Activated CD8-positive, alpha-beta memory T cell treated with anti-CD3 and anti-CD28 coated beads, Interleukin-2, amount 50 U/mL, for 24 hours (primary cell): ENCODE measurements around the gene MEAF6.
A peak's percentile ranks its signal among the peaks of the same experiment; 100 is the strongest.
"Not testable (repeated sequence)": the region's sequence is repeated elsewhere in the genome, so short reads cannot be mapped to it uniquely, and the experiment has no call there.

Experiments
- DNase-seq: peaks from one replicate; pipeline ENCODE4 v3.0.0-alpha.2; 2020; ENCODE audit errors: extremely low read depth

Gene MEAF6

DNA sequence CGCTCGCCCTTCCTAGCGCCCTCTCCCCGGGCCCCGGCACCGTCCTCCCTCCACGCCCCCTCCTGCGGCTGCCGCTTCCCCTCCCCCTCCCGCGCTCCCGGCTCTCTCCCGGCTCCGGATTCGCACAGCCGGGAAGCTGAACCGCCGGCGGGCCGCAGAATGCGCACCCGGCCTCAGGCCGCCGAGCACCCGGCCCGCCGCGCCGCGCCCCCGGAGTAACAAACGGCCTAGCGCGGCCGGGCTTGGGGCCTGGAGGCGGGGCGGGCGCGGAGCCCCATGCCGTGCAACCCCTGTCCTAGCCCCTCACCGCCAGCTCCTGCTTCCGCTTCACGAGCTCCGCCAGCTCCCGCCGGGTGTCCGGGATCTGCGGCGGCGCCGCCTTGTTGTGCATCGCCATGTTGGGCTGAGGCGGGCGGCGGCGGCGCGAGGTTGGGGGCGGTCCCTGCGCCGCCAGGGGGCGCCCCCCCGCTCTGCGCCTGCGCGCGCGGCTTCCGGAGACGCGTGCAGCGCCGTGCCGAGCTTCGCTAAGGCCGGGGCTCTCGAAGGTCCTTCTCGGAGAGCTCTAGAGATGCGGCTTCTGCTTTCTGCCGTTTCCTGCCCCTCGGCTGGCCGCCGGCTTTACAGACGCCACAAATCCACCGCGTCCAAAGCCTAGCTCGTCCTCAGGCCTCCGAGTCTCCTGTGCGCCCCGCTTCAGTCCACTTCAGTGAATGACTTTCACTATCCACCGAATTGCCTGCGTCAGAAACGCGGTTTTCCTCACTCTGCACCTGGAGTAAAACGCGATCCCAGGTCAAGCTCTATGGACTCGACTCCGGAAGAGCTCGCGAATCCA lies at the start of gene MEAF6:
TSS of gene MEAF6 (minus strand) at position 417 of the 835 bp plus-strand sequence. CDS start at position 397, 20 bp downstream.
- peak; percentile 26 for DNase-seq

DNA sequence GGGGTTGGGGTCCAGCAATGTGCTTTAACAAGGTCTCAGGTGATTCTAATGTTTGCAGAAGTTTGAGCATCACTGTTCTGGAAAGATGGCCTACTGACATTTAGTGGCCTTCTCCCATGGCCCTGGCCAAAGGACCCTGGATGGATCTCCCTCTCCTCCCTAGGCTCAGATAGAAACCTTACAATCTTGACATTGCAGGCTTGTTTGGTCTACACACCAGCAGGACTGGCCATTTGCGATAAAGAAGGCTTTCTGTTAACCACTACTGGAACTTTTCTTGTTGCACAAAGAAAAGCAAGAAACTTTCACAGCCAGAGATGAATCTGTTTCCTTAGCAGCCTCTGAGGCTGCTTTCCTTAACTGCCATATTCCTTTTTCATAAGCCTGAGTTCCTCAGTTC lies 48.4 kb upstream of the MEAF6 start:
- DNase-seq = no peak

- no peak for DNase-seq
These were observed 46.9 kb upstream of the MEAF6 start for GRCh38 chr1:37561133-37562132.

- no peak for DNase-seq
These were observed 46.0 kb upstream of the MEAF6 start for GRCh38 chr1:37560401-37561132.

GRCh38 chr1:37559957-37560379 lies 45.4 kb upstream of the MEAF6 start:
- not testable (repeated sequence) for DNase-seq

DNA sequence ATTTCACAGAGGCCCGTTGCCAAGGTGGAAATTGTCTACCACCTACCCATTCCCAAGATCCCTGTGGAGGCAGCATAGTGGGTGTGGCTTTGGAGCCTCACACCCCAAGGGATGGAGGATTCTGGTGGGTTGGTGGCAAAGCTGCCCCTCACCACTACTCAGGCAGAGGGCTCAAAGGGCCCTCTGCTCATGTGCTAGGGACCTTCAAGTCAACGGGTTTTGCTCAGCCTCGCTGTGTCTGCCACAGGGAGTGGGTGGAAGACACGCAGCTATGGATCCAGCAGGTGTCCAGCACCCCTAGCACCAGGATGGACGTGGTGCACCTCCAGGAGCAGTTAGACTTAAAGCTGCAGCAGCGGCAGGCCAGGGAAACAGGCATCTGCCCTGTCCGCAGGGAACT lies 44.5 kb upstream of the MEAF6 start:
- DNase-seq = no peak

DNA sequence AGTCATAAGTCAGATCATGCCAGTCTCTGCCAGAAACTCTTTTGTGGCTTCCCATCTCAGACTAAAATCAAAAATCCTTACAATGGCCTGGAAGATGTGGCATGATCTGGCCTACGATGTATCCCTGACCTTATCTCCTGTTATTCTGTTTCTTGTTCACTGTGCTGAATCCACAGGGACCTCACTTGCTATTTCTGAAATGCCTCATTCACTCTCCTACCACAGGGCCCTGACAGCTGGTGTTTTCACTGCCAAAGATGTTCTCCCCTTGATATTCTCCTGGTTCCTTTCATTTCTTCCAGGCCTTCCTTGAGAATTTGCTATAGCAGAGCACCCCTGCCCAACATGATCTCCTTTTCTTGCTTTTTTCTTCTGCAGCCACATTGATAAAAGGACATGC lies 43.8 kb upstream of the MEAF6 start:
- DNase-seq = no peak

DNA sequence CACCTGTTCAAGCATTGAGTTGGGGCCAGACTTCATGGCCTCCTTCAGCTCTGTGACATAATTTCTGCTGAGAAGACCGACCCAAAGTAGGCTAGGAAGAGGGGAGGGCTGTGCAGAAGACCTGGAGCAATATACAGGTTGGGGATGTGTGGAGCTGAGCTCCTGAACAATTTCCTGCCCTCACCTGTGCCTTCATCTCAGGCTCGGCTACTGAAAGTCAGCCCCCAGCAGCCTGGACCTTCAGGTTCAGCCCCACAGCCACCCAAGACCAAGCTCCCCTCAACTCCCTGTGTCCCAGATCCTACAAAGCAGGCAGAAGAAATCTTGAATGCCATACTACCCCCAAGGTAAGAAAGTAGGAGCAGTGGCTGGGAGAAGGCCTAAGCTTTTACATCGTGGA lies 42.8 kb upstream of the MEAF6 start:
- DNase-seq = no peak

- DNase-seq = no peak
These were observed 42.2 kb upstream of the MEAF6 start, which contains the start of gene DNALI1 for GRCh38 chr1:37556712-37557196. Gene DNALI1, plus strand, starts transcription at chr1:37556940. Its CDS starts 55 bp downstream, at chr1:37556995.

DNA sequence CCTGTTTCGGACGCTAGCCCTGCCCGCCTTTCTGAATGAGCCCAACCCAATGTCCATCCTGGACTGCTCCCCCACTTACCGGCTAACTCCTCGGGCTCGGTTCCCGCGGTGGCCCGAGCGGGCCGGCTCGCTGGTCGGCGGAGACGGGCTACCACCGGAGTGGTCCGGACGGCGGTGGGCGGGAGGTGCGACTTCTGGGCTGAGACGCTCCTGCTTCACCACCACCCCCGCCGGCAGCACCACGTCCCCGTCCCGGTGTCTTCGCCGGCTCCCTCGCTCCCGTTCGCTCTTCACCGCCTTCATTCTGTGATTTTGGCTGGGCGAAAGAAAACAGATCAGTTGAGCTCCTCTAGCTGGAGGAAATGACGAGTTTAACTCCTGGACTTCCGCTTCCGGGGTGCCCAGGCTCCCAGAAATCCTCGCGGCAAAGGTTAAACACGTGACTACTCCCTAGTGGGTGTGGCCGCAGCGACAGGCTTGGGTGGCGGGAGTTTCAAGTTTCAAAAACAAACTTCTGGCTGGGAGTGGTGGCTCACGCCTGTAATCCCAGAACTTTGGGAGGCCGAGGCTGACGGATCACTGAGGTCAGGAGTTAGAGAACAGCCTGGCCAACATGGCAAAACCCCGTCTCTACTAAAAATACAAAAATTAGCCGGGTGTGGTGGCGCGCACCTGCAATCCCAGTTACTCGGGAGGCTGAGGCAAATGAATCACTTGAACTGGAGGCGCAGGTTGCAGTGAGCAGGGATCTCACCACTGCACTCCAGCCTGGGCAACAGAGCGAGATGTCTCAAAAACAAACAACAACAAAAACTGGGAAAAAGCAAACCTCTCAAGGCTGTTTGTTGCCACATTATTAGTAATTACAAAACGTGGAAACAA lies 39.6 kb upstream of the MEAF6 start, which contains the start of gene SNIP1:
TSS of gene SNIP1 (minus strand) at position 367 of the 882 bp plus-strand sequence. CDS start at position 303, 64 bp downstream.
- peak; percentile 78 for DNase-seq

DNA sequence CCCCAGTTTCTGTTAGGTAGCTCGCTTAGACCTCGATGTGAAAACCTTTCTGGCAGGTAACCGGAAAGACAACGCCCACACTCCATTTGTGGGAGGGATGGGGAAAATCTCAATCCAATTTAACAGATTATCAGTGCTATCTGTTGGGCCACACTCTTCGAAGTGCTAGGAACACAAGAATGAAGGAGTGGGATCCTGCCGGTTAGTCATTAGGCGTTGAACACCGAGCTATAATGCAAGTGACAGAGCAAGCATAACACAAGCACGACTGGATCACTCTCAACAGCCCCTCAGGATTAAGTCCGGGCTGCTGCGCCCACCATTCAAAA lies 39.0 kb upstream of the MEAF6 start:
- no peak for DNase-seq

GRCh38 chr1:37549341-37549740 lies 34.8 kb upstream of the MEAF6 start:
- no peak for DNase-seq

- DNase-seq = no peak
These were observed 30.5 kb upstream of the MEAF6 start for GRCh38 chr1:37545019-37545418.

DNA sequence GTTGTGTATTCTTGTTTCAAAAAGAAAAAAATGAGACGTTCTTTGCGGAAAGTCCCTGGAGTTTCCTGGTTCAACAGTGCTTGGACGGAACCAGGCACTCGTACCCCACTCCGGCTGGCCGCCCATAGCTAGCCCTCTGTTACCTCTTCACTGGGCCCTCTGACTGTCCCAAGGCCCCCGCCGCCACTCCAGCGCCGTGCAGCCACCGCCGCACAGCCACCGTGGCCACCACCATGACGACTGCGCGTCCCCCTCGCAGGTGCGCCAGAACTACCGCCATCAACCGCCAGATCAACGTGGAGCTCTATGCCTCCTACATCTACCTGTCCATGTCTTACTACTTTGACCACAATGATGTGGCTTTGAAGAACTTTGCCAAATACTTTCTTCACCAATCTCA lies 30.0 kb upstream of the MEAF6 start:
- no peak for DNase-seq

- DNase-seq = no peak
These were observed 25.6 kb upstream of the MEAF6 start for GRCh38 chr1:37540036-37540785.

- not testable (repeated sequence) for DNase-seq
These were observed 24.6 kb upstream of the MEAF6 start for GRCh38 chr1:37539154-37539553.

- no peak for DNase-seq
These were observed 22.8 kb upstream of the MEAF6 start for GRCh38 chr1:37537378-37537777.

GRCh38 chr1:37533317-37534093 lies 18.9 kb upstream of the MEAF6 start:
- DNase-seq = no peak
